ENCODE results near the gene WBP1L. TPM values are rescaled to one million over a fixed set of nuclear protein-coding genes. Genes with fewer than 3 reads are reported as not detected.
A peak's percentile ranks its signal among the peaks of the same experiment; 100 is the strongest.

WBP1L gene
- total and polyA plus RNA-seq, 2 of the 13 experiments (the other 11 are each of a cell fraction or from before 2014, with no cell fraction given), result 8.3 to 12.3 TPM

- no peak for TF ChIP-seq ZBTB10 (CRISPR knock-in tag; IDR thresholded peaks at IDR 0.05; ENCODE audit: borderline replicate concordance)
- TF ChIP-seq ZNF768 (CRISPR knock-in tag; IDR thresholded peaks at IDR 0.05), result no peak
- TF ChIP-seq HOXA7 (CRISPR knock-in tag; IDR thresholded peaks at IDR 0.05), result no peak
- TF ChIP-seq ZNF549 (CRISPR knock-in tag; IDR thresholded peaks at IDR 0.05), result no peak
- TF ChIP-seq RBM22 (optimal IDR thresholded peaks at IDR 0.05; ENCODE audit: low read length), result no peak
- TF ChIP-seq ZNF468 (CRISPR knock-in tag; IDR thresholded peaks at IDR 0.05), result no peak
- no peak for TF ChIP-seq FOSL1 (CRISPR knock-in tag; IDR thresholded peaks at IDR 0.05; ENCODE audit: borderline replicate concordance)
- no peak for TF ChIP-seq SIN3B (IDR thresholded peaks at IDR 0.05; ENCODE audit: low read length)
- no peak for TF ChIP-seq U2AF2 (IDR thresholded peaks at IDR 0.05; ENCODE audit: low read depth, low read length)
- peak; percentile 76; the same call in 1 of the 2 replicates for TF ChIP-seq IRX3 (CRISPR knock-in tag; IDR thresholded peaks at IDR 0.05; ENCODE audit: borderline replicate concordance, low read depth)
- no peak for TF ChIP-seq EHMT2 (IDR thresholded peaks at IDR 0.05; ENCODE audit: borderline replicate concordance, low read depth, low read length)
- no peak for TF ChIP-seq ZNF660 (CRISPR knock-in tag; IDR thresholded peaks at IDR 0.05; ENCODE audit: borderline replicate concordance, low read depth)
- TF ChIP-seq THAP9 (CRISPR knock-in tag; IDR thresholded peaks at IDR 0.05; ENCODE audit: borderline replicate concordance), result peak; percentile 20; the same call in 1 of the 2 replicates
- TF ChIP-seq TCF7 (IDR thresholded peaks at IDR 0.05; ENCODE audit: low read depth), result no peak
- 0 out of 2 replicates have a peak, but pooled peaks have one; percentile 12 for TF ChIP-seq FOXO4 (CRISPR knock-in tag; conservative IDR thresholded peaks at IDR 0.05)
- no peak for TF ChIP-seq TBX2 (CRISPR knock-in tag; IDR thresholded peaks at IDR 0.05; ENCODE audit: borderline replicate concordance)
- TF ChIP-seq RNF2 (conservative IDR thresholded peaks at IDR 0.05; ENCODE audit: low read depth), result peak; percentile 66; the same call in 1 of the 2 replicates
- no peak for TF ChIP-seq CREBL2 (CRISPR knock-in tag; IDR thresholded peaks at IDR 0.05; ENCODE audit: borderline replicate concordance)
- TF ChIP-seq ZNF766 (CRISPR knock-in tag; IDR thresholded peaks at IDR 0.05; ENCODE audit: borderline replicate concordance), result no peak; the same call in 1 of the 2 replicates
- TF ChIP-seq MLX (CRISPR knock-in tag; IDR thresholded peaks at IDR 0.05), result no peak
- TF ChIP-seq RBM39 (IDR thresholded peaks at IDR 0.05; ENCODE audit: low read depth, low read length, poor library complexity, severe bottlenecking), result peak; percentile 58
- no peak; the same call in 1 of the 2 replicates for TF ChIP-seq ZNF792 (CRISPR knock-in tag; IDR thresholded peaks at IDR 0.05)
These were observed 28.9 kb upstream of the WBP1L start, which contains the start of gene SFXN2 (continued) for GRCh38 chr10:102714621-102715455.
